Ureter (tissue), 1 donor: Measurements from ENCODE around the gene FIBIN. TPM values are rescaled to one million over a fixed set of nuclear protein-coding genes. Genes with fewer than 3 reads are reported as not detected.
A peak's percentile ranks its signal among the peaks of the same experiment; 100 is the strongest.
"Not testable (repeated sequence)": the region's sequence is repeated elsewhere in the genome, so short reads cannot be mapped to it uniquely, and the experiment has no call there.

Experiments used
- DNase-seq: peaks from one replicate; pipeline ENCODE4 v3.0.0-alpha.2; 2020; ENCODE audit warnings: low spot score
- total RNA-seq: library from RNA; stranded (reverse); gene quantifications from one replicate; pipeline ENCODE4 v1.2.4, GENCODE V29; 2023
- donor health status: DM: yes; HTN: yes; CAD: no.

Gene FIBIN
- 6.1 TPM for total RNA-seq

GRCh38 chr11:26993965-26994457 is at the start of gene FIBIN:
TSS of gene FIBIN (plus strand) at chr11:26994112. CDS start at chr11:26994527, 415 bp downstream.
- no peak for DNase-seq

DNA sequence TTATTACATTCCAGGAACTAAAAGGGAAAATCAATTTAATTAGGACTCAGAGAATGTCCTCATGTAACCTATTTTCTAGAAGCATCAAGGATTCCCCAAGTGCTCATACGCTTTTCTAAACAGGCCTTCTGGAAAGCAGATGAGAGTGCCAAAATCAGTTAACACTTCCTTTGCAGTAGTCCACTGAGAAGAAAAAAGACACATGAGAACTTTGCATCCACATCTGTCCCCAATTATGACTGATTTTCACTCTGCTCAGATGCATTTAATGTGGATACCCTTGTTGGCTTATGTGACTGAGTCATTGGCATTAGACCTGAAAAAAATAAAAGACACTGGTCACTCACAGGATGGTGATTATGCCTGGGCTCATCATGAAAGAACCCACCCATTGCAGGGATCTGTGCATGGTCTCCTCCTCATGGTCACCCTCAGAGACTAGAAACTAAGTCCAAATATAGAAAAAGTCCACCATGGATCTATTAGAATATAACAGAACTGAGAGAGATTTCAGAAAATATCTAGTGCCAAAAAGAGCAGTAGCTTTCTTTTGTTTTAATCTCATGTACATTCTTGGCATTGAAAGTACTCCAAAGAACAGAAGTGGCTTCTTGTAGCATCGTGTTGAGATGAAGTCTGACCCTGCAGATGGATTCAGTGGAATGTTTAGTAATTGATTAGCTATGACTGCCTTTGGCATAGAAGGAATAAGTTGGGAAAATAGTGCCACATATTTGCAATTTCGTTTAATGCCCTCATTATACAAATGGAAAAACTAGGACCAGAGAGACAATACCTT is 48.8 kb upstream of the FIBIN start:
- DNase-seq, result no peak

DNA sequence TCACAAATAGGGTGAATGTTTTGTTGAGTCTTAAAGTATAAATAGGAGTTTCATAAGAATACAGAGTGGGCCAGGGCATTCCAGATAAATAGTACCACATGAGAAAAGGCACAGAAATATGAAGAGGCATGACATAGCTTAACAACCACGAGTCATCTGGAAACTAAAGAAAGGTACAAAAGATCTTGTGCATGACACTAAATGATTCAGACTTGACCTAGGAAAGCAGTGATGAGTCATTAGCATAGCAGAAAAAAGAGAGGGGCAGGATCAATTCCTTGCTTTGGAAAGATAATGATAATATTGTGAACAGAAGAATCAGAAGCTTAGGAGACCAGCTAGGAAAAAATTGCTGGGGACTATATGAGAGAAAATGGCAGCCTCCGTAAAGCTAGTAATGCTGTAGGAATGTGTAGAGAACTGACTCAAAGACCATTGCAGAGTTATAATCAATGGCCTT is 47.6 kb upstream of the FIBIN start:
- DNase-seq, result no peak

DNA sequence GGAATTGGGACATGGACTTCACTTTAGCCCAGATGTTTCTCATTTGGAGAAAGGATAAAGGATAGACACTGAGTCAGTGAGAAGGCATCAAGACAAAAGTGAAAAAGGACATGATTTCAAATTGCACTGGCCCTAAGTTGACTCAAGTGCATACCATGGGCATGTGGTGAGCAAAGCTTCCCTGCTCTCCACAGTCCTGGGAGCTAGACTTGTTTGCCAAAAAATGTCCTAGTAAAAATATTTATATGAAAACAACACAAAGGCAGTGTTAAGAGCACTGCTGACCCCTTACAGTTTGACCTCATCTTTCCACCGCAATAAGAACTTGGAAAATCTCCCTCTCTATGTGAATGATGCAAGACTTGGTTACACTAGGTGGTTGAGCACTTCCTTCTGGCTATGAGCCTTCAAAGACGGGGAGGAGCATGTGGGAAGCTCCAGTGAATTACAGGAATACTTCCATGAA is 46.5 kb upstream of the FIBIN start:
- DNase-seq, result peak; percentile 55

- DNase-seq, result no peak
Measured at GRCh38 chr11:26947904-26948639, 45.8 kb upstream of the FIBIN start.

DNA sequence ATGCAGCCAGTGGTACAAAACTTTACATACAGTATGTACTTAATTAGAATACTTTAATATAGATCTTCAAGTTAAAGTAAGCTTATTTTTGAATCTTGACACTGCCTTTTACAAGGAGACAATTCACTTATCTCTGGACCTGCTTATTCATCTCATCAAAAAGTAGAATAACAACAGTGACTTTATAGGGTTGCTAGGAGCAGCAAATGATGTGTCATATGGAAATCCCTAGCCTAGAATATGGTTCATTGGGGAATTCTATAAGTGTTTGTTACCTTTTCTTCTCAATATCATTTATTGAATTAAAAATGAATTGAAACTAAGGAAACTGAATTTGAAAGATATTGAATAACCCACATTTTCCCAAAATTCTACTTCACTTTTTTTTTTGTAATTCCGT is 45.0 kb upstream of the FIBIN start:
- no peak for DNase-seq

- DNase-seq, result no peak
Measured at GRCh38 chr11:26949846-26950245, 44.1 kb upstream of the FIBIN start.

GRCh38 chr11:26950260-26950719 is 43.6 kb upstream of the FIBIN start:
- no peak for DNase-seq

- DNase-seq, result no peak
Measured at GRCh38 chr11:26951809-26952515, 42.0 kb upstream of the FIBIN start.

- no peak for DNase-seq
Measured at GRCh38 chr11:26953770-26954392, 40.0 kb upstream of the FIBIN start.

- no peak for DNase-seq
Measured at GRCh38 chr11:26958005-26958701, 35.8 kb upstream of the FIBIN start.

DNA sequence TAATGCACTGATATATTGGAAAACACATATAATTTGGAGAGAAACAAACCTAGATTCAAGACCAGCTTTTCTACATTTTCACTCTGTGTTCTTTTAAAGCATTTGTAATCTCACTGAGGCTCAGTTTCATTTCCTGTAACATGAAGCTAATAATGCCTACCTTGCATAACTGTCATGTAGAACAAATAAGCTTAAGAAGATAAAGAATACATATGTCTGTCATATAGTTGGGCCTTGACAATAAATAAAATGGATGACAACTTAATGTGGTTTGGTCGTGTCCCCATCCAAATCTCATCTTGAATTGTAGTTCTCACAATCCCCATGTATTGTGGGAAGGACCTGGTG is 35.2 kb upstream of the FIBIN start:
- no peak for DNase-seq

GRCh38 chr11:26960281-26960680 is 33.6 kb upstream of the FIBIN start:
- DNase-seq, result no peak

DNA sequence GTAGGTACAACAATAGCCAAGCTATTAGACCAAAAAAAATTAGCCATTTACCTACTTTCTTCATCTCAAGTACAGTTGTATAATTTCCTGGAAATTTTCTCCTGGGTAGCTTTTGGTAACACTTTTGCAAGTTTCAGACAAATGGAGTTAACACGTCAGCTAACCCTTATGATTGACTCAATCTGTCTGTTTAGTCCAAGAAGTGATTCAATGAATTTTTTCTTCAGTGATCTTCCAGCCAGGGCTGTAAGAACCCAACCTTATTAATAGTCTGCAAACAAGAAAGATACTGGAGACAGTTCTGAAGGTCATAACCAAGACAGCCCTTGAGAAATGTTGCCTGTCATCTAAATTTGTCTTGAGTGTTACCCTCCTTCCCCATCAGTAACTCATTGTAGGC is 30.1 kb upstream of the FIBIN start:
- no peak for DNase-seq

GRCh38 chr11:26964339-26964738 is 29.6 kb upstream of the FIBIN start:
- DNase-seq, result no peak

DNA sequence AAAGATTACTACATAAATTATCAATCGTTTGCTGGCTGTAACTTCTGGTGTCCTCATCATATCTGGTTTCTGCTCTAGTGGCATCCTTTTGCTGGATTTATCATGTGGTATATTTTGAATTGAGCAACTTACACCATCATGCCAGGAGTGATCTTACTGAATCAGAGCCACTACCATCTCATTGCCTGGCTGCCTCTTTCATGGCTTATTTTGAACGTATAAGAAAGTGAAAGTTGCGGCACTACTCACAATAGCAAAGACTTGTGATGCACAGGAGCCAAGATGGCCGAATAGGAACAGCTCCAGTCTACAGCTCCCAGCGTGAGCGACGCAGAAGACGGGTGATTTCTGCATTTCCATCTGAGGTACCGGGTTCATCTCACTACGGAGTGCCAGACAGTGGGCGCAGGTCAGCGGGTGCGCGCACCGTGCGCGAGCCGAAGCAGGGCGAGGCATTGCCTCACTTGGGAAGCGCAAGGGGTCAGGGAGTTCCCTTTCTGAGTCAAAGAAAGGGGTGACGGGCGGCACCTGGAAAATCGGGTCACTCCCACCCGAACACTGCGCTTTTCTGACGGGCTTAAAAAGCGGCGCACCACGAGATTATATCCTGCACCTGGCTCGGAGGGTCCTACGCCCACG is 28.9 kb upstream of the FIBIN start:
- not testable (repeated sequence) for DNase-seq

- no peak for DNase-seq
Measured at GRCh38 chr11:26971961-26972360, 22.0 kb upstream of the FIBIN start.

DNA sequence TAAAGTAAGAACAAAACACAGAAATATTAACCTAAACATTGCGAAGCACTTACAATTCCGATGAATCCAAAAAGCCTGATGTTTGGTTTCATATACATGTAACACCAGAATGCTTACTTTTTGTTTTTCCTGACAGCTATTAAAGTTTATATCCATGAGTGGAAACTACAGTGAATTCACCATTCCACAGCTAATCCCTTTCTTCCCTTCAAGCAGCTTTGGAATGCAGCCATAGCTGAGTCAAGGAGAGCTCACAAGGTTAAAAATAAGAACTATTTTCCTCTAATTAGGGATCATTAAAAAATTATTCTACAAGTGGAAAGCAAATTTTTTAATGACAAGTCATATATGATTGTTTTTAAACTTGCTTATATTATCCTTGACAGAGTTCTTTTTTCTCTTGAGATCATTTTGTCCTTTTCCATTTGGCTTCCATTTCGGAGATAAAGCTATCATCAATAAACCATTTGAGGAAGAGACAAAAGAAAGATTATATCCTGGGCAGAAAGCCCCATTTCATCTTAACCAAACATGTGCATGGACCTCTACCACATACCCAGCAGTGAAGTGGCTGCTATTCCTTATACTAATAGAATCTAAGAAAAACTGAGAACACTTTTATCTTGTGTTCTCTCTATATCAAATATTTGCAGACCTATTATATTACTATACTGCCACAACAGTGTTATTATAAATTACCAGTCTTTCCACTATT is 19.7 kb upstream of the FIBIN start:
- no peak for DNase-seq

- no peak for DNase-seq
Measured at GRCh38 chr11:26974996-26975395, 18.9 kb upstream of the FIBIN start.

DNA sequence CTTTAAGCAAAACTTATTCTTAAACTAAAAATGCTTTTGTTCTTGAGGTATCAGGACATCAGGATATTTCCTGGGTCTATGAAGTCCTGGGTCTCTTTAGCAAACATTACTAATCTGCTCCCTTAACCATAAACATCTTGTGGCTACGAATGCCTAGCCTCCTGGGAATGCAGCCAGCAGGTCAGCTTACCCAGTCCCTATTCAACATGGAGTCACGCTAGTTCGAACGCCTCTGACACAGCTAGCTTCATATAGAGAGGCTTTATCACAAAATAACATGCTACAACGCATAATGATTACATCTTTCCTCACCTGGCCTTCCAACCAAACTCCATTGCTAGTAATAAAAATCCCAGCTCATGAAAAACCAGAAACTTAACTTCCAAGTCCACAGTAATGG is 17.5 kb upstream of the FIBIN start:
- DNase-seq, result no peak
